GM18951 (cell line): Measurements from ENCODE around the gene PRUNE2.

Experiments used
- POLR2A ChIP-seq: IDR thresholded peaks from 4 replicates; pipeline ENCODE4 v1.6.1; 2011; ENCODE audit warnings: mild to moderate bottlenecking; ENCODE audit not compliant: insufficient read length, insufficient read depth; ENCODE audit errors: extremely low read depth
- in situ Hi-C: fragments of 300-500 bp; cut with MboI; formaldehyde crosslinking; loops from one replicate; pipeline ENCODE4 v1.12.0; 2022; ENCODE audit warnings: low sequenced_read_pairs, mixed read lengths, inconsistent platforms; ENCODE audit not compliant: unreplicated experiment

PRUNE2 gene

GRCh38 chr9:76911971-76912370, 6.1 kb upstream of the PRUNE2 start:
- in situ Hi-C loops: no loop called here
- no peak for TF ChIP-seq POLR2A

GRCh38 chr9:76910861-76911260, 4.9 kb upstream of the PRUNE2 start:
- in situ Hi-C loops: no loop called here
- TF ChIP-seq POLR2A: no peak

- in situ Hi-C loops: no loop called here
- no peak for TF ChIP-seq POLR2A
Observed at GRCh38 chr9:76906647-76906975, 697 bp upstream of the PRUNE2 start.

DNA sequence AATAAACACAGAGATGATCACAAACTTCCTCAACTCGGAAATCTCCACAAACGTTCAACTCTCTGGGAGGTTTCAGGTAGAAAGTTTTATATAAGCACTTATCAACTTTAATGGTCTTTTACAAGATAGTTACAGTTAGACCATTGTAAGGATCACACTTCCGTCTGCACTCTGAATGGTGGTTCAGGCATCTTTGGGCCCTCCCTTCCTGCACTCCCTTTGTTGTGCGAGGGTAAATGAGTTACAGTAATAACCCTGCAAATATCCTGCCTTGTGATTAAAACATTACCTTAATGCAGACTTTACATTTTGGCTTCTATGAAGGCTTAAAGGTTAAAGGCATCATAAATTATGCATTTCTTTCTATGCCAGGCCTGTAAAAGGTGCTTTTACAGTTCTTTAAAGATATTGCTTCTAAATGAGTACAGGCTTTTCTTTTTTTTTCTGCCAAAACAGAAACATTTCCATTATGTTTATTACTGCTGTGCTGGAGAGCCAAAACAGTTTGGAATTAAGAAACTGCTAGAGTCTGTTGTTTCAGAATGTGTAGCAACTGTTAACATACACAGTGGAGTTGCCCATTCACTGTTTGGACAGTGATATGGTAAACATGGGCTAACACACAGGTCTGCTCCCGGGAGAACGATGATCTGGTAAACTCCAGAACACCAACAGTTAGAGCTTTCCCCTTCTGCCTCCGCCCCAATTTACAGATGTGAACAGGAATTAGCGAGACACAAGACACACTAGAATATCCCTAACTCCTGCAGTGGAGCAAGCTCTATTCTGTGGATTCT, 1.1 kb downstream of the PRUNE2 start:
- TF ChIP-seq POLR2A: no peak
- in situ Hi-C loops: no loop called here

GRCh38 chr9:76902395-76902794, 3.5 kb downstream of the PRUNE2 start:
- in situ Hi-C loops: no loop called here
- TF ChIP-seq POLR2A: no peak

- in situ Hi-C loops: no loop called here
- TF ChIP-seq POLR2A: no peak
Observed at GRCh38 chr9:76901801-76902200, 4.1 kb downstream of the PRUNE2 start.

- no peak for TF ChIP-seq POLR2A
- in situ Hi-C loops: no loop called here
Observed at GRCh38 chr9:76900884-76901440, 5.0 kb downstream of the PRUNE2 start.

DNA sequence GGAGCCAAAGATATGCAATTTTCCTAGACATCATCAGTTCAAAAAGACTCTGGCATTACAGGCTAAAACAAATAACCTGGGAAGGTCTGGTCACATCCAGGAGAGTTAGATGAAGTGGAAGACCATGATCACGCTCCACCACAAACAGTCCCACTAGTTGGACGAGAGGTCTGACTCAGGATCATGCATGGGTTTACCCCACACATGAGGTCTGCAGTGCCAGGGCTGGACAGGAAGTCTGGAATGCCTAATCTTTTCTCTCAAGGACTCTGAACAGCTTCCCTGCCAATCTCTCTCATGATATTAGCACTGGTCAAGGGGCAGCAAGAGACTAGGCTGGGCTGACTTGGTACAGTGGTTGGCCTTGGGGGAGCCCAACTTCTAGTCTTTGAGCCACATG, 7.1 kb downstream of the PRUNE2 start:
- in situ Hi-C loops: no loop called here

GRCh38 chr9:76897804-76898525, 7.9 kb downstream of the PRUNE2 start:
- in situ Hi-C loops: no loop called here
- no peak for TF ChIP-seq POLR2A

More for the DNA sequence above, 7.1 kb downstream of the PRUNE2 start:
- no peak for TF ChIP-seq POLR2A

DNA sequence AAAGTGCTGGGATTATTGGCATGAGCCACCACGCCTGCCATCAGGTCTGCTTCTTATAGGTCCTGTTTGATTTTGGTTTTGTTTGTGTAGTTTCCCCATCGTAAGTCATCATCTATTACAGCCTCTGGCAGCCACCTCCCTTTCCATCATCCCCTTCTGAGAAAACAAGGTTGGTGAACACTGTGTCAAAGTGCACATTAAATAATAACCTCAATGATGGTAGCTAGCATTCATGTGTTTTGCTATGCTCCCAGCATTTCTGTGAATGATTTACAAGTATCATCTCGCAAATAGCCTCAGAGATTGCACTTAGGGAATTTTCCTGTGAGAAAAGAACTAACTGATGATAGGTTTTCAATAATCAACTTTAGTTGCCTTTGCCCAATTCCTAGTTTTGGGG, 9.9 kb downstream of the PRUNE2 start:
- in situ Hi-C loops: no loop called here
- no peak for TF ChIP-seq POLR2A

DNA sequence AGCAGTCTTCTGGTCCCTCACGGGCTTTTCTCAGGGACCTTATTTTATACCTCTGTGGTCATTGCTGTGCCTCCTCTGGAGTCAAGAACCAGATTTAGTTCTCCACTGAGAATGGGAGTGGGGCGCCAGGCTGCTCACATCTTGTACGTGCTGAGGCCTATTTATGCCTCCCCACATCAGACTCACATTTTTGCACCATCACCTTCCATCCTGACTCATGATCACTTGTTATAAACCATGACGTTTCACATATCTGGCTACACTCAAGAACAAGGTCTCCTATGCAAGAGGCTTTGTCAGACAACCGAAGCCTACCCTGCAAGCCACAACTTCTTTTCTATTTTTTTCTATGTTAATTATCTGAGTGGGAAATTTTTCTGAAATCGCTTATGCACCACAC, 10.7 kb downstream of the PRUNE2 start:
- in situ Hi-C loops: no loop called here
- TF ChIP-seq POLR2A: no peak

DNA sequence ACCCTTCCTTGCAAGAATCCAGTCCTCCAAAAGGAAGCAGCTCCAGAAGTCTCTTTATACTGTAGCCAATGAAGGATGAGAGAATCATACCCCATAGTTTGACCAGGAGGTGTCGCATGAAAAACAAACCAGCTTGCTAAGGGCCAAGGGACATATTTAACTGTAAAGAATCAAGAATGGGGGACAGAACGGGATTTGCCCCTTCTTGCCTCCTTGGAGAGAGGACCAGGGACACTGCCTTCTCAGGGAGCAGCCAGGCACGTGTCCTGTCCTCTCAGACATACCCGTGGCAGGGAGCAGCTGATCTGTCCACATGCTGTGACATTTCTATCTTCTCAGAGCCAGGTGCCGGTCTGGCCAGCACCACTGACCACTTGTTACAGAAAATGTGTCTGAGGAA, 11.7 kb downstream of the PRUNE2 start:
- no peak for TF ChIP-seq POLR2A
- in situ Hi-C loops: no loop called here

DNA sequence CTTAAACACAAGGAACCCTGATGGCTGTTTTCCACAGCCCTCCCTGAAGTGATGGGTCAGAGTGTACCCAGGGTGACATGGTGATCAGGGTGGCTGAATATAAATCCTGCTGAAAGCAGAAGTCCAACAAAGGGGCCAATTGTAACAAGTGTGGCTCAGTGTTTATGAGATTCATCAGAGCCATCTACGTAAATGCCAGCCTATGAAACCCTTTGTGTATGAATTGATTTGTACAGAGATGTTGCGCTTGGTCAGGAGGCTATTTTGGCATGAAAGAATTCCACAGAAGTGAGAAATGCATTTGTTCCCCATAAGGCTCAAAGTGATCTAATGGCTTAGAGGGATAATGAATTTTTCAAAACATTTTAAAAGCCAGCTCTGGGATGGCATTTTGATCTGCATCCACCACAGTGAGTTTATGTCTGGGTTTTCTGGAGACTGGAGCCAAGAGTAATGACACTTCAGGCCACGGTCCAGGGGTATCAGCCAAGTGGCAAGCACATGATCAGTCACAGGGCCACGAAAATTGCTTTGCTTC, 12.4 kb downstream of the PRUNE2 start:
- TF ChIP-seq POLR2A: no peak
- in situ Hi-C loops: no loop called here

DNA sequence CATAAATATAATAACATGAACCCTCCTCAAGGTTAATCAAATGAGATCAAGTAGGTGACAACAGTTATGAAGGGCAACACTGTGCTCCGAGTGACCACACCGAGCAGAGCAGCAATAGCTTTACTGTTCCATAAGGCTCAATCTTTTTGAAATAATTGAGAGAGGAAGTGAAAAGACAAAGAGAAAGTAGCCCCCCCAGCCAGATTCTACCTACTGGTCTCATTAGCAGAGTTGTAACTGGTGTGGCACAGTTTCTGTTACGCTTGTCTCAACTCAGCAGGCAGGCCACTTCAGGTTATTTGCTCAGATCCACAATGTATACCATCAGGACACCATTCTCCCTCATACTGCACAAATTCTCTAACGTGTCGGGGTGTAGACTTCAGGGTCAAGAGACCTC, 14.0 kb downstream of the PRUNE2 start:
- TF ChIP-seq POLR2A: no peak
- in situ Hi-C loops: no loop called here
